NCI-H2029 (cell line): Measurements from ENCODE around the gene MYOG.

Experiments used
- DNase-seq: peaks from one replicate; lab custom pipeline; 2025; lab: John Stamatoyannopoulos, UW

Gene MYOG

GRCh38 chr1:203117611-203118575, 32.1 kb upstream of the MYOG start:
- DNase-seq, result no peak

- DNase-seq, result no peak
Observed at GRCh38 chr1:203116091-203116820, 30.4 kb upstream of the MYOG start.

GRCh38 chr1:203114202-203114601, 28.4 kb upstream of the MYOG start:
- DNase-seq, result no peak

- DNase-seq, result no peak
Observed at GRCh38 chr1:203113308-203113707, 27.5 kb upstream of the MYOG start.

- DNase-seq, result no peak
Observed at GRCh38 chr1:203112475-203112874, 26.7 kb upstream of the MYOG start.

- no peak for DNase-seq
Observed at GRCh38 chr1:203104789-203105390, 19.1 kb upstream of the MYOG start.

GRCh38 chr1:203103829-203104495, 18.1 kb upstream of the MYOG start:
- DNase-seq, result no peak

GRCh38 chr1:203103216-203103615, 17.4 kb upstream of the MYOG start:
- no peak for DNase-seq

GRCh38 chr1:203101813-203102634, 16.2 kb upstream of the MYOG start:
- no peak for DNase-seq

- no peak for DNase-seq
Observed at GRCh38 chr1:203100516-203100869, 14.7 kb upstream of the MYOG start.

GRCh38 chr1:203099805-203100515, 14.1 kb upstream of the MYOG start:
- no peak for DNase-seq

GRCh38 chr1:203098914-203099520, 13.2 kb upstream of the MYOG start:
- no peak for DNase-seq

- DNase-seq, result no peak
Observed at GRCh38 chr1:203098445-203098844, 12.6 kb upstream of the MYOG start.

- DNase-seq, result no peak
Observed at GRCh38 chr1:203097001-203097400, 11.2 kb upstream of the MYOG start.

GRCh38 chr1:203096566-203096965, 10.8 kb upstream of the MYOG start:
- no peak for DNase-seq

GRCh38 chr1:203095061-203095690, 9.4 kb upstream of the MYOG start:
- DNase-seq, result no peak

- DNase-seq, result no peak
Observed at GRCh38 chr1:203093754-203094410, 8.1 kb upstream of the MYOG start.

- DNase-seq, result no peak
Observed at GRCh38 chr1:203091761-203092330, 6.0 kb upstream of the MYOG start.

GRCh38 chr1:203091199-203091477, 5.3 kb upstream of the MYOG start:
- DNase-seq, result no peak
